CD4-positive, alpha-beta T cell treated with Interleukin-4 for 1 hour (primary cell): ENCODE results near the gene PLEKHA8.
A peak's percentile ranks its signal among the peaks of the same experiment; 100 is the strongest.

ENCODE experiments used
- DNase-seq, 2 donors: peaks; one replicate each; pipeline ENCODE4 v3.0.0-alpha.2; 2020 to 2022

The PLEKHA8 gene

DNA sequence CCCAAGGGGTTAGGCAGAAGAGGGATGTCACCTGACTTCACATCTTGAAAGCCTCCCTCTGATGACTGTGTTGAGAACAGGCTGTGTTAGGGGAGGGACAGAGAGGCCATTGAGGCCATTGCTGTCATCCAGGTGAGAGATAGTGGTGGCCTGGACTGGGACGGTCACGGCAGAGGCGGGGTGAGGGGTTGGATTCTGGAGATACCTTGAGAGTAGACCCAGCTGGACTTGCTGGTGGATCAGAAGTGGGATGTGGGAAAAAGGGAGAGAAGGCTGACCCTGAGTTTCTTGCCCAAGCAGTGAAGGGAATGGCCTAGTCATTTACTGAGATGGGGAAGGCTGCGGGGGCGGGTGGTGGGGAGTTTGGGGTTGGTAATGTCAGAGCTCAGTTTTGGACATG is 120.2 kb downstream of the PLEKHA8 start:
- no peak for DNase-seq

DNA sequence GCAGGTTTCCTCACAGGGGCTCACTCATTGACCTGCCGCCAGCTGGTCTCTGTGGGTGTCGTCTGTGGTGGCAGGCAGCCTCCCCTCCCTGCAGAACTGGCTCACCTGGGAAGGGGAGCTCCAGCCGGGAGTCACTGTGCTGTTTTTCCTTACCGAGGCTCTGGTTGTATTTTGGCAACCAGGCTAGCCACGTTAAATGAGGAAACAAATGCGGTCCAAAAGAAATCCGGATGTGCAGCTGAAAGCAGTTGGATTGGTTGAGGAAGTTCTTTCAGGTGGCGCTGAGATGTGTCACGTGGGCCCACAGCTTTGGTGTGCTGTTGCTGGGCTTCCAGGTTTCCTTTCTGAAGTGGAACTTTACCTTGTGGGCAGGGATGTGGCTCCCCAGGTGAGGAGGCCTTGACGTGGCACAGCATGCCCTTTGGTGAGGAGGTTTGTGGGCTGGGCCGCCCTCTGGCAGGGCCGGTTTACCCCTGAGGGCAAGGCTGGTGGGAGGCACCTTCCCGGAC is 120.8 kb downstream of the PLEKHA8 start:
- peak; percentile 33 to 47 for DNase-seq

DNA sequence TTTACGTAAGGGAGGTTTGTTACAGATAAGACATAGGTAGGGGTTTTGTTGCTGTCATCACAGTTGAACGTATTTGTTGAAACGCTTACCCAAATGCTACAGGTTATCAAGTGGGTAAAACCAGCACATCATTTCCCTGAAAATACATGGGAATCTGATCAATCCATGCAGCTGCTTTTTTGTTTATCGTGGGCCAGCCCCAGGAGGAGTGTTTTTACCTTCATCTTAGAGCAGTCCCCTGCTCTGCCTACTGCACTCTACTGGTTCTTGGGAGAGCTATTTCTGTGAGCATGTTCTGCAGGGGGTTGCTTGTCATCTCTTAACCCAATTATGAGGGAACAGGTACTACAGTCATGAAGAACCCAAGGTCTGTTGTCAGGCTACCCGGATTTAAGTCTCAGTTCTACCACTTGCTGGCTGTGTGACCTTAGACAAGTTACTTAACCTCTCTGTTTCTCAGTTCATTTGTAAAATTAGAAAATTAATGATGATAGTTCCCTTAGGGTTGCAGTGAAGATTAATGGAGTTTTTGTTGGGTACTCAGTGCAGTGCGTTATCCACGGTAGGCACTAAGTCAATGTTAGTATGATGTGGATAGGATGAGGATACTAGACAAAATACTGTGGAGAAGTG is 121.5 kb downstream of the PLEKHA8 start:
- no peak for DNase-seq

DNA sequence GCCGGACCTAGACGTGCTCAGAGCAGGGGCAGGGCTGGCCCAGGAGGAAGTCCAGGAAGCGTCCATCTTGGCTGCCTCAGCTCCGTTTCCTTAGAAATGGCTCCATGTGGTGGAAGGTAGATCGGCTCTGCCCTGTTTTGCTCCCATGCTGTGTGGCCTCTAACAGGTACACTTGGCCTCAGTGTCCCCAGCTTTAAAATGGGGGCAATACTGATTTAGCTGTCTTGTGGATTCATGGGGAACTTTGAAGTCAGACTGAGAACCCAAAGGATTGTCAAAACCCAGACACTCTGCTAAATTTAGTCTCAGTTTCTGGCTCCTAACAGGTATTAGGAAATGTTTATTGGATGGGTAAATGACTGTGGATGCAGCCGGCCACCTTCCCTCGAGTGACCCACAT is 122.5 kb downstream of the PLEKHA8 start:
- no peak for DNase-seq

DNA sequence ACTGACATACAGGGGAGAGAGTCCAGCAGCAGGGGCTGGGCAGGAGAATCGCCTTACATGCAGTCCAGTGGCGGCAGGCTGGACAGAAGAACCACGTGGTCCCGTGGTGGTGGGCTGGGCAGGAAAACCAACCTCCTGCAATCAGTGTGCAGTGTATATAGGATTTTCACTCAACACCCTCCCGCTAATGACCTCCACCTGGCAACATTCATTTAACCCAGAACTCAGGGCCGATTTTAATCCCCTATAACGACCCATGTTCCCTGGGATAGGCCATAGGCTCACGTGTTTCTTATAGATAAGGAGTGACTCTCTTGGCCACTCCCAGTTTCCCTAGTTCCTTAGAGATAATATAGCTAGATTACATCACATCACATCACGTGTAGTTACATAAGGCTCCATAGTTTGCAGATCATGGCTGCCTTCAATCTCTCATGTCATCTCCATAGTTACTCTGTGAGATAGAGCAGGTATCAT is 125.9 kb downstream of the PLEKHA8 start:
- DNase-seq: no peak

DNA sequence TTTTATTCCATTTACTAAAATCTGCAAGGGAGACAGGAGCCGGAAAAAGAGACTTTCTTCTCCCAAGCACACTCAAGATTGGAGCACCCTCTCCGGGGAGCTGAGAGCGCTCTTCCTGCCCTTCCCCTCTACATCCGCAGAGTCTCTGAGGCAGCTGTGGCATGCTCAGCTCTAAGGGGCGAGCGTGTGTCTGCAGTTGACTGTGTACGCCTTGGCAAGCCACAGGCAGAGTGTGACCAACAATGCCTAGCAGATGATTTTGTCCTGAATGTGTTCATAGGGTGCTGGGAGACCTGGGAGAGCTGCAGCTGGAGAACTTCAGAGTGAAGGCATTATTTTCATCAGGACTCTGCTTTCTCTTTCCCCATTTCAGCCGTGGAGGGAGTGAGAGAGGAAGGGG is 127.3 kb downstream of the PLEKHA8 start:
- no peak for DNase-seq

DNA sequence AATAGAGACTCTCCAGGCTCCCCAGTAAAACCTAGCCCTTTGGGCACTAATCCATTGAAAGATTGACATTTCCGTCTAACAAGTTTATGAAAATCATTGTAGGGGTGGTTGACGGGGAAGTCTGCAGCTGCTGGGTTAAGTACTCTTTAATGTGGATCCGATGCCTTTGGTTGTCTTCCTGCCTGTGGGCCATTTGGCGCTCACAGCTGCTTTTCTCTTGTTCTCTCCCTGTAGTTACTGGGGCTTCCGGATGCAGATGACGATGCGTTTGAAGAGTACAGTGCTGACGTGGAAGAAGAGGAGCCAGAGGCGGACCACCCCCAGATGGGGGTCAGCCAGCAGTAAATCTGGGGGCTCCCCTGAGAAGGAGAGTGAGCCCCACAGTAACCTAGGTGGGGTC is 129.0 kb downstream of the PLEKHA8 start:
- peak; percentile 30 to 39 for DNase-seq

DNA sequence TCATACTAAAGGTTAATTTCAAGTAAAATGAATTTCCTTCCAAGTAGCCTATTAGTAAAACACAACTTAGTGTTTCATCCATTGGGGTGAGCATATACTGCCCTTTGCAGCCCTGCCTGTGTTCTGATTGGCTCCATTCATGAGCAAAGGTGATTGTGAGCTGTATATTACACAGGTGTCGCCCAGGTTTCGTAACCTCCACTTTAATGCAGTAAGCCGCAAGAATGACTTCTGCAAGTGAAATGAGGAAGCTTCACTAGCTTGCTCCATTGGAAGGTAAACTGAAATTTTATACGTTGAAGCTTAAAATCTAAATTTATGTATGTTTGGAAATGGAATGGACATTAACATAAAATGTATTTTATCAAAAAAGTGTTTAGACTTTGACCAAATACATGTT is 131.0 kb downstream of the PLEKHA8 start:
- DNase-seq: no peak

DNA sequence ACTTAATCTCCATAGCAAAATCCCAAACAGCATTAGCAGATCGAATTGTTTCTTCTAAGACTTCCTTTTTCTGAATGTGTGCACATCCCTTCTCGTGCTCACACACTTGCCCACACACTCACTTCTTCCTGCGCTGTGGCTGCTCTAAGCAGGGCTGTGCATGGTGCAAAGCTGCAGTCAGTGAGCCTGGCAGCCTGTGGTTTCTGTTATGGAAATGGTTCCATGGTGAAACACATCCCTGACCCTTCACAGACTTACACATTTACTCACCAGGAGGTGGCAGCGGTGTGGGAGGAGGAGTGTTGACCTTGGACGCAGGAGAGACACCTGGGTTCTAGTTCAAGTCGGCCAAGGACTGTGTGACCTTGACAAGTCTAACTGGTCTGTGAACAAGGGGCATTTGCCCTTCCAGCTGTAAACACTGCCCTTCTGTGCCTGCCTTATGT is 131.5 kb downstream of the PLEKHA8 start:
- DNase-seq: peak in 1 of 2 donors; percentile 11

DNA sequence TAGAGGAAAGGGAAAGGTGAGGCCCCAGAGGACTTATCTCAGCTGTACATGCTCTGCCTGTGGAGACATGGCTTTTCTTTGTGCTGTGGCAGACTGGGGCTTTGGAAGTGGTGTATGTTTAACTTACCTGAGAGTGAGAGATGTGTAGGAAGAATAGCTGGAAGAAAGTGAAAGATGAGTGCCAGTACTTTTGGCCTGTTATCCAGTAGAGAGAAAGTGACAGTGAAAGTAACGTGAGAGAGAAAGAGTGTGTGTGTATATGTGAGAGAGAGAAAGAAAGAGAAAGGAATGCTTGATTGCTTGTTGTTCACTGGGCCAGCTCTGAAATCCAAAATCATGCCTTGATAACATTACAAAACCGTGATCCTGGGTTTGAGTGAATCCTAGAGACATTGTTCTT is 132.1 kb downstream of the PLEKHA8 start:
- no peak for DNase-seq

DNA sequence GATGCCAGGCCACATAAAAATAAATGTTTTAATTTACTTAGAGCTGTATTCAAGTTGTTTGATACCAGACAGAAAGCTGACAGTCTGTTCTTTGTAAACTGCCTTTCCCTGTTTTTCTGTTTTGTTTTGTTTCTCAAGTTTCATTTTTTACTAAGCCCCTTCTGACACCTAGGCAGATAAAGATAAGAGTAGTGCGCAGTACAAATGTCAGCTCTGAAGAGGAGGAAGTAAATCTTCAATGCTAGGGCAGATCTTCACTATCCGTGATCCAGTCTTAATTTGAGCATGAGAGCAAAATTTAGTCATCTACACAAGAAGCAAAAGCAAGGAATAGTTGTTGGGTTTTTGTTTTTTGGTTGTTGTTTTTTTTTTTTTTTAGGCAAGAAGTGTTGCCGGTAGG is 133.9 kb downstream of the PLEKHA8 start:
- no peak for DNase-seq

DNA sequence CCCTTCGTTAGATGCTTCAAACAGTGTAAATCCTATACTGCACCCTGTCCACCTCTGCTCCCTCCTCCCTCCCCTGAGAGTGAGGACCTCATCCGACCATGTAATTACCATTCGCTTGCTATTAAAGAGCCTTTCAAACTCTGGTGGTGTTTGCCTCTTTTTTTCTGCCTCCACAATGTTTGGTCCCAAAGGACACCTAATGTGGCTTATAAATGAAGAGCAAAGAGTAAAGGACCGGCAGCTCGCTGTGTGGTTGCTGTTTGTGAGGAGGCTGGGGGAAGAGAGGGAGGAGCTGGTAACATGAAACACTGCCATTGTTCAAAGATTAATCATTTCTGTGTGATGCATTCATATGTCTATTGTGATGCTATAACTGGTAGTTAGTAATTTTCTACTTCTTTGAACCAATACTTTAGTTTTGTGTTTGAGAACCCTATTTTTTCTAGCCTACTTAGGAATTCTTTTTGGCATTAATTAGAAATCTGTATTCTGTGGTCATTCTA is 134.5 kb downstream of the PLEKHA8 start:
- peak in 1 of 2 donors; percentile 10 for DNase-seq

DNA sequence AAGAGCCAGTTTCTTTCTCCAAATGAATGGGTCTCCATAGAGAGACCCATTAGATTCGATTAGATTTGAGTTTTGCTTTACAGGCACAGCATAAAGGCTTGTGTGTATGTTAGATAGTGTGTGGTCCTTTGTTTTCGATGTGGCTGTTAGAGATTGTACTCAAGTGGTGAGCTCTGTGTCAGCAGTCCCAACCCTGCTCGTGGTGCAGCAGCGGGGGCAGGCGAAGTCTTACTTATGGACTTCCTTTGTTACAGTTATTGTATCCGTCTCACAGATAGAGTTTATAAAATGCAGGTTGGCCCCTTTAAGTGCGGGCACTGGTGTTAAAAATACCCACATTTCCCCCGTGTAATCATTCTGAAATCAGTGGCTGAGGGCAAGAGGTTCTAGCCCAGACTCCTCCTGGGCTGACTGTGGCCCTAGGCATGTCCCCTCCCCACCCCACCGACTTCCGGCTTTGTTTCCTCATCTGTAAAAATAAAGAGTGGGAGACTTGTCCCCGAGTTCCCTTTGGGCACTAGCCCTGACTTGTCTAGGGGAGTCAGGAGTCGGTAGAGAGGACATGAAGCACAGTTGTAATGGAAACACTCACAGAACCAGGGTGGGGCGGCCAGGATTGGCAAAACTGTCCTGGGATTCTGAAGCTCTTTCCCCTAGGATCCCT is 135.2 kb downstream of the PLEKHA8 start:
- DNase-seq: peak; percentile 42 to 49

DNA sequence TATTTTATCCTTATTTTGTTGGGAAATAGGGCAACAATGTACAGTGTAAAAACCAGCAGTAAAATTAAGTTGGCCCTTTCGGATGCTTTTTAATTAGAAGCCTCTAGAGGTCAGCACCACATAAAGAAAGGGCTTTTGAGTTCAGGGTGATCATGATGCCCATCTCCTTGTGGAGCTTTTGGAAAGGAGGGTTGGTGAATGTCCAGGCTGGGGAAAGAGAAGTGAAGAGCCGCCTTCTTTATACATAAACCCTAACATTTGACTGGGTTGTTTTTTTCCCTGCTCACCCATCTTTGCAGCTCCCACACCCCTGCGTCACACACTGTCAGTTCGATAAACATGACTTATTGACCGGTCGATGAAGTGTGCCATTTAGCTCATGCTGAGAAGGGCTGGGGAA is 136.4 kb downstream of the PLEKHA8 start:
- DNase-seq: peak in 1 of 2 donors; percentile 47

DNA sequence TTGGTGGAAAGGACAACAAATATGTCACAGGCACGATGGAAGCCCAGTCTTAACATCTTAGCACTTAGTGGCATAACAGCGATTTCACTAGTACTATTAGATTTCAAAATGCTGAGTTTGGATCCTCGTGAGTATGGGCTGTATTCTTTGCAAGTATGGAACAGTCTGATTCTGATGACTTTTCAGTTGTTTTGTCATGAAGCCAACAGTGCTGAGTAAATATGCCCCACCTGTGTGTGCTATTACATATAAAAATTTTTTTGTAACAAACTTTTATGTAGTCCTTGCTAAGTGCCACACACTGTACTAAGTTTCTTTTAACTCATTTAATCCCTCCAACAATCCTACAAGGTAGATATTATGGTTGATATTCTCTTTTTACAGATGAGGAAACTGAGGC is 137.4 kb downstream of the PLEKHA8 start:
- no peak for DNase-seq

DNA sequence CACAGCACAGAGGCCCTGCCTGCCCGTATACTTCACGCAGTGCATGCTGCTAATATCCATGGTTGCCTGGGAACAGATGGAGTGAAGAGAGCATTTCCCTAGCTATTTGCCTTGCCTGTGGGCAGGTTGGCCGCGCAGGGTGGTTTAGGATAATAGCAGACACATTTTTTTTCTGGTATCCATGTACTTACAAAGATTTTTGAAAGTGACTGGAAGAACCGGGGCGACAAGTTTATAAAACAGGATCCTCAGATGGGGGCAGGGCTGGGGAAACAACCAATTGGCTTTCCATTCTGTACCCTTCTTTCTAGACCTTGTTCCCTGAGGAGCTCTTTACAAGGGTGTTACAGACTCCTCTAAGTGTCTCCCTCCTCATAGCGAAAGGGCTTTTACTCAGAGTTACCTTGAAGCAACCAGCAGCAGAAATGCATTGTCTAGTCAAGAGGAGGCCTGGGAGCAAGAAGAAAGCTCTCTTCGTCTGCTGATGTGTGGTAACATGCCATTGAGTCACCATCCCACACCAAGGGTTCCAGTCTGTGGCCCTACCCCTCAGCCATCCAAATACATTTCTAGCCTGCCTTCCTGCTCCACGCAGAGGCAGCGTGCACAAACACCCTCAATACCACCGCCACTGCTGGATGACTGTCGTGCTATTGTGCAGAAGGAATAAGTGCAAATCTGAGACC is 138.1 kb downstream of the PLEKHA8 start:
- DNase-seq: no peak

DNA sequence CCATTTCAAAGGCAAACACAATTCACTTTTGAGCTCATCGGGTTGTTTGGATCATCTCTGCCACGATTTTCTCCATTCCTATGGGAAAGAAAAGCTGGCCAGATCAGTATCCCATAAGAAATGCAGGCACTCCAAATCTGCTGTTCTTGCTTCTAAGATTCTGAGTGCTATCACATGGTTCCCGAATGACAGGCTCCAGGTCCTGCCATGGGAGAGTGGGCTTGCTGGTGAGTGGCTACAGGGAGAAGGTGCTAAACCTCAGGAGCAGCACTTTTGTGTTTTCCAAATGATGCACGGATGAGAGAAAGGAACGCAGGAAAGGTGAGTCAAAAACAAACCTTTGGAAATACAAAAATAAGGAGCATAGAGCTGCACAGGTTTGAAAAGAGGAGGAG is 138.6 kb downstream of the PLEKHA8 start:
- no peak for DNase-seq

DNA sequence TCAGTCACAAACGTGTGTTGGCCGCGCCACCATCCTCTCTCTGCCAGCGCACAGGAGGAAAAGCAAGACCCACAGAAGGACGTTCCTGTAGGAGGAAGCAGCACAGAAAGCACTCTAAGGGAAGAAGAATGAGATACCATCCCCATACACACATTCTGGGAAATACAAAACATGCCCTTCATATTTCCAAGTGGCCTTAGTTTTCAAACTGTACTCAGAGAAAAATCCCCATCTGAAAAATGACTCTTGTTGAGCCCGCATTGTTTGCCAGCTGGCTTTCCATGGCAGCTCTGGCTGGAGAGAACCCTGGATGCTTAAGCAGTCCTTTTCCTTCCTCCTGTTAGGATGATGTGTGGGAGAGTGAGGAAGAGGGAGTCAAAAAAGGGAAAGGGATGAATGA is 139.7 kb downstream of the PLEKHA8 start:
- no peak for DNase-seq

DNA sequence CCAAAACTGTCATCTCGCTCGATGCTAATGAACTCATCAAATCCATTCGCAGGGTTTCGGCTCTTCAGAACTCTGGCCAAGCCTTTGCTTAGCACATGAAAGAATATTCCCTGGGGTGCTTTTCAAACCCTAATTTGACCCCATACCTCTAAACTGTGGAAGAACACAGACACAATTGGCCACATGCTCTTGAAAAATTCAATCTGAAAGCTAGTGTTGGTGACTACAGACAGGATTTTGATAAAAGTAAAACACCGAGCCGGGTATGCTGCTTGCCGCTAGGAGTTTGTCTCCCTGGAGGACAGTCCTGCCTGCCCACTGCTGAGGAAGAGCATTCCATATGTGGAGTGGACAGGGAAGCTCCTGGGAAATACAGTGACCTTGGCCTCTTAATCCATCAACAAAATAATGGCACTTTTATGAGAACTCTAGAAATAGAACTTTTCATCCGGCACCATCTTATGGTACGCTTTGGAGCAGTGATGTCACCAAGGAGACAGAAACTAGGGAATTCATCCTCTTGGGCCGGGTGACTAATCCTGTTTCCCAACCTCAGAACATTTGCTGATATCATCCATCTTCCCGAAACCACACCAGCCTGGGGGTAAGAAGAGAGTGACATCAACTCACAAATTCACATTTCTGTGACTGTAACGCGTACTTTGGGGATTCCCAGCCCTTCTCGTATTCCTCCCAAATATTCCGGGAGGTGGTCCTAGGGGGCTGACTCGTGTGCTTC is 140.8 kb downstream of the PLEKHA8 start:
- no peak for DNase-seq

DNA sequence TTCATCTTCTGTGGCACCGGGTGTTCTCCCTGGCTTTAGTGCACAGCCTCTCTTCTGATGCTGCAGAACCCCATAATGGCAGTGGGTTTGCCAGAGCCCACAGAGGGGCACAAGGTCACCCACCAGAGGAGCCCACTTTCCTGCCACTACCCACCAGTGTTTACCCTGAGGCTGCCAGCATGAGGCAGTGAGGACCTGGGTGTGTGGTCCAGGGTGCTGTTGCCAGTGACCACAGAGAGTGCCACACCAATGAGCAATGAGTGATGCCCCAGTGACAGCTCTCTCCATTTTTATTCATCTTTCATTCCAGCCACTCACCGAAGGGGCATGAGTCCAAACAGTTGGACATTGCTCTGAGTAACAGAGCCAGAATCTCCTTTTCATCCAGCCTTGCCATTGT is 141.4 kb downstream of the PLEKHA8 start:
- no peak for DNase-seq

DNA sequence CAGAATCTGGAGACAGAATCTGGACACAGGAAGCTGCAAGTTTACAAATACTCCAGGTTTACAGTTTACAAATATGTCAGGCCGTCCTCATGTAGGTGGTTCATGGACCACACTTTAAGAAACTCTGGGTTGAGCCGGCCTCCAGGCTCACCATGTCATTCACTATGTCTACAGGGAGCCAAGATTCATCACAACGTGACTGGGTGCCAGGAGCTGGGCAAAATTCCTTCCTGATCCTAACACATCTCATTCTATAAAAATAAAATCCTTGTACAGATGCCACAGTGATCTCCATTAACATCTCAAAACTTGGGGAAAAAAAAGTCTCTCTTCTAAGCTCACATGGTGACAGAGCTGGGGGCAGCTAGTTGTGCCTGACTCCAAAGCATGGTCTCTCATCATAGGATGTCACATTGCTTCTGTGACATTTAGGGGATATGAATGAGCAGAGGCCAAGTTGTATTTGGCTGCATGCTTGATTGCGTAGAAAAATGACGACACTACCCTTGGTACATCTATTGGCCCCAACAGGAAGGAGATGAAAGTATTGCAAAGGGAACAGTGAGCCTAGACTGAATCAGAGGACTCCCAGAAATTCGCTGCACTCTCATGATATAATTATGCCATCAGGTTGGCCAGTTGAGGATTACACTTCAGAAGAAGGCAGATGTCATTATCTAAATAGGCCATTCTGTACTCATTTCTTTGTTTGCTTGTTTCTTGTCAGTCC is 142.4 kb downstream of the PLEKHA8 start:
- no peak for DNase-seq

DNA sequence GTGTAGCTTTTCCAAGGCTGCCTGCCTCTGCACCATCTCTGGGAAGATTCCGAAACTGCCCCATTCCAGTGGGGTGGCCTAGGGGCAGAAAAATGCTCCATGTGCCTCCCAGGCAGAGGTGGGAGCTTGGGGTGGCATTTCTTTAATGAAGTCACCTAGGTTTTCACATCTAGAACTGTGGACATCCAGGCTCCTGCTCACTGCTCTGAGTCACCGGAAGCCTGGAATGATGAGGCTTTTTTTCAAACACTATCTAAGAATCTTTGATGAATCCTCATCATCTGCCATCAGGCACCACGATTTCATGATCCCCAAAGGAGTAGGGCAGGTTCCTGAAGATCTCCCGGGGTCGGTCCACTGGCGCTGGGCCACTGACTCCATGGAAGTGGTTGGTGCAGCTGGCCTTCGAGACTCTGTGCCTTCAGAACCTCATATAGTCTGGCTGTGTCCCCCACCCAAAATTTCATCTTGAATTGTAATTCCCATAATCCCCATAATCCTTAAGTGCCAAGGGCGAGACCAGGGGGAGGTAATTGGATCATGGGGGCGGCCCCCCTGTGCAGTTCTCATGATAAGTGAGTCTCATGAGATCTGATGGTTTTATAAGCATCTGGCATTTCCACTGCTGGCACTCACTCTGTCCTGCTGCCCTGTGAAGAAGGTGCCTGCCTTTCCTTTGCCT is 143.7 kb downstream of the PLEKHA8 start:
- no peak for DNase-seq
